H1 (cell line): ENCODE measurements around the gene EPB41L5. TPM values are rescaled to one million over a fixed set of nuclear protein-coding genes. Genes with fewer than 3 reads are reported as not detected.

Experiments used
- CTCF ChIA-PET: fragments of 300-600 bp; sonication (Branson Sonifier 250); formaldehyde crosslinking; loops from one replicate; lab custom pipeline; 2021; ENCODE audit not compliant: partially characterized antibody; lab: Charles Lee
- POLR2A ChIA-PET: fragments of 300-600 bp; sonication (Branson Sonifier 250); formaldehyde crosslinking; loops from one replicate; lab custom pipeline; 2021; ENCODE audit warnings: inconsistent platforms; ENCODE audit not compliant: partially characterized antibody; lab: Charles Lee
- DNase-seq, 2 experiments: peaks; one replicate each; pipeline versions ENCODE4 v3.0.0 to v3.0.0-alpha.2; 2010 to 2022; ENCODE audit warnings: low spot score in 2 of 2, low read depth in 1 of 2, mixed read lengths in 1 of 2
- FAIRE-seq: peaks from 2 replicates; lab custom pipeline; 2011; peaks lifted over from hg19 to GRCh38; lab: Jason Lieb, UNC
- H2AFZ ChIP-seq: 2 replicates; pipeline ENCODE4 v1.8.1; 2012; ENCODE audit warnings: low read length, inconsistent platforms
- H2AK5ac ChIP-seq: 2 replicates; pipeline ENCODE4 v1.6.1; 2013; ENCODE audit warnings: low read depth, low read length
- H2BK120ac ChIP-seq: replicated peaks from 2 replicates; pipeline ENCODE3; 2013; ENCODE audit warnings: low read depth, low read length, inconsistent platforms
- H2BK12ac ChIP-seq: 2 replicates; pipeline ENCODE4 v1.6.1; 2013; ENCODE audit warnings: low read depth, low read length
- H2BK15ac ChIP-seq: 2 replicates; pipeline ENCODE4 v1.6.1; 2013; ENCODE audit warnings: low read length
- H2BK20ac ChIP-seq: 2 replicates; pipeline ENCODE4 v1.6.1; 2013; ENCODE audit warnings: low read length
- H2BK5ac ChIP-seq: 2 replicates; pipeline ENCODE4 v1.6.1; 2013; ENCODE audit warnings: low read depth, low read length
- H3K14ac ChIP-seq: 2 replicates; pipeline ENCODE4 v1.6.1; 2013; ENCODE audit warnings: inconsistent platforms; ENCODE audit not compliant: insufficient read length
- H3K18ac ChIP-seq: 2 replicates; pipeline ENCODE4 v1.6.1; 2013; ENCODE audit warnings: low read length; ENCODE audit errors: extremely low read depth
- H3K23ac ChIP-seq: 2 replicates; pipeline ENCODE4 v1.6.1; 2013; ENCODE audit warnings: inconsistent platforms; ENCODE audit not compliant: insufficient read length
- H3K23me2 ChIP-seq: 2 replicates; pipeline ENCODE4 v1.6.1; 2013; ENCODE audit warnings: low read depth, low read length
- H3K27ac ChIP-seq: 2 replicates; pipeline ENCODE4 v1.6.1; 2011; ENCODE audit warnings: low read depth, low read length, inconsistent platforms
- H3K27me3 ChIP-seq, 4 experiments: replicated peaks in 1 of 4; 1 replicate in 1 of 4; 2 replicates in 3 of 4; pipeline versions ENCODE4 v1.6.1 to v1.8.1; 2011 to 2013; ENCODE audit warnings: low read length in 3 of 4, mild to moderate bottlenecking in 3 of 4, inconsistent platforms in 2 of 4, mixed read lengths in 2 of 4, moderate library complexity in 1 of 4; ENCODE audit not compliant: control insufficient read depth in 3 of 4, insufficient read depth in 3 of 4; ENCODE audit errors: extremely low read depth in 1 of 4
- H3K36me3 ChIP-seq, 4 experiments: 2 replicates each; pipeline versions ENCODE4 v1.6.1 to v1.8.1; 2011 to 2013; ENCODE audit warnings: mild to moderate bottlenecking in 4 of 4, low read length in 3 of 4, moderate library complexity in 2 of 4, control low read depth in 1 of 4, inconsistent platforms in 1 of 4; ENCODE audit not compliant: insufficient read depth in 4 of 4, control insufficient read depth in 2 of 4
- H3K4ac ChIP-seq: replicated peaks from 2 replicates; pipeline ENCODE3; 2013; ENCODE audit warnings: low read length, low read depth, mixed read lengths, inconsistent platforms; ENCODE audit not compliant: insufficient read length
- H3K4me1 ChIP-seq, 4 experiments: replicated peaks in 1 of 4; 1 replicate in 1 of 4; 2 replicates in 3 of 4; pipeline versions ENCODE4 v1.6.1 to v1.8.1; 2011 to 2013; ENCODE audit warnings: low read length in 3 of 4, inconsistent platforms in 2 of 4, mixed read lengths in 1 of 4; ENCODE audit not compliant: insufficient read depth in 4 of 4, control insufficient read depth in 3 of 4
- H3K4me2 ChIP-seq, 2 experiments: 2 replicates each; pipeline versions ENCODE4 v1.6.1 to v1.8.1; 2011 to 2013; ENCODE audit warnings: low read depth in 2 of 2, low read length in 2 of 2, control low read depth in 1 of 2, inconsistent platforms in 1 of 2, mild to moderate bottlenecking in 1 of 2; ENCODE audit not compliant: insufficient read depth in 1 of 2
- H3K4me3 ChIP-seq, 4 experiments: fragments of 200-600, 300-600 bp in 1 of 4; sonication (generic), shearing (Covaris generic), sonication (Bioruptor Twin) in 1 of 4; 2 replicates each; pipeline versions ENCODE4 v1.5.1 to v1.8.1; 2011 to 2016; ENCODE audit warnings: low read length in 4 of 4, low read depth in 3 of 4, control low read depth in 2 of 4, inconsistent platforms in 2 of 4, mild to moderate bottlenecking in 2 of 4, mixed read lengths in 1 of 4, moderate library complexity in 1 of 4; ENCODE audit not compliant: insufficient read depth in 2 of 4; ENCODE audit errors: extremely low read depth in 1 of 4
- H3K56ac ChIP-seq: replicated peaks from 2 replicates; pipeline ENCODE3; 2013; ENCODE audit warnings: low read depth, mild to moderate bottlenecking, mixed read lengths, low read length, inconsistent platforms; ENCODE audit not compliant: insufficient read length
- H3K79me1 ChIP-seq: 2 replicates; pipeline ENCODE4 v1.6.1; 2013; ENCODE audit warnings: low read depth, low read length, control low read depth
- H3K79me2 ChIP-seq, 2 experiments: 2 replicates each; pipeline versions ENCODE4 v1.6.1 to v1.8.1; 2012 to 2013; ENCODE audit warnings: low read length in 2 of 2, mild to moderate bottlenecking in 2 of 2, inconsistent platforms in 1 of 2; ENCODE audit not compliant: insufficient read depth in 2 of 2, control insufficient read depth in 1 of 2
- H3K9ac ChIP-seq, 4 experiments: replicated peaks in 1 of 4; 1 replicate in 1 of 4; 2 replicates in 3 of 4; pipeline versions ENCODE4 v1.6.1 to v1.8.1; 2011 to 2013; ENCODE audit warnings: low read depth in 3 of 4, low read length in 3 of 4, control low read depth in 2 of 4, mild to moderate bottlenecking in 2 of 4, moderate library complexity in 2 of 4, inconsistent platforms in 1 of 4; ENCODE audit errors: extremely low read depth in 1 of 4
- H3K9me3 ChIP-seq, 2 experiments: 2 replicates each; pipeline versions ENCODE4 v1.6.1 to v1.8.1; 2012 to 2013; ENCODE audit warnings: mild to moderate bottlenecking in 2 of 2, moderate library complexity in 2 of 2, control low read depth in 1 of 2, inconsistent platforms in 1 of 2, low read depth in 1 of 2, low read length in 1 of 2, mixed read lengths in 1 of 2; ENCODE audit not compliant: insufficient read depth in 2 of 2
- H4K20me1 ChIP-seq, 2 experiments: replicated peaks in 1 of 2; 2 replicates each; pipeline versions ENCODE3 to v1.8.1; 2011 to 2013; ENCODE audit warnings: inconsistent platforms in 2 of 2, low read length in 2 of 2, mild to moderate bottlenecking in 1 of 2; ENCODE audit not compliant: insufficient read depth in 2 of 2, control insufficient read depth in 1 of 2
- H4K5ac ChIP-seq: 2 replicates; pipeline ENCODE4 v1.6.1; 2013; ENCODE audit warnings: low read length, low read depth, mixed read lengths, inconsistent platforms; ENCODE audit not compliant: insufficient read length
- H4K8ac ChIP-seq: 2 replicates; pipeline ENCODE4 v1.8.0; 2013; ENCODE audit warnings: mild to moderate bottlenecking, moderate library complexity, low read length, inconsistent platforms; ENCODE audit not compliant: insufficient read depth; ENCODE audit errors: extremely low read depth
- H4K91ac ChIP-seq: replicated peaks from 2 replicates; pipeline ENCODE3; 2013; ENCODE audit warnings: low read length, mixed read lengths, inconsistent platforms; ENCODE audit not compliant: insufficient read length
- BACH1 ChIP-seq: IDR thresholded peaks from 2 replicates; pipeline ENCODE4 v1.6.1; 2012; ENCODE audit warnings: low read length, improper control_type of control experiment
- CBX5 ChIP-seq: fragments of 300-800, 300-1000 bp; sonication (generic); IDR thresholded peaks from 2 replicates; pipeline ENCODE4 v1.7.1; 2016; ENCODE audit warnings: antibody characterized with exemption, low read length, low read depth
- CBX8 ChIP-seq: fragments of 300-800, 300-1000 bp; sonication (generic); IDR thresholded peaks from 2 replicates; pipeline ENCODE4 v1.7.1; 2016; ENCODE audit warnings: low read depth, low read length, borderline replicate concordance
- CTBP2 ChIP-seq: IDR thresholded peaks from 2 replicates; pipeline ENCODE4 v1.7.0; 2011; ENCODE audit warnings: borderline replicate concordance, mild to moderate bottlenecking, moderate library complexity, mixed read lengths, low read length; ENCODE audit not compliant: insufficient read depth, insufficient read length
- EP300 ChIP-seq, 2 experiments: IDR thresholded peaks; 1 replicate in 1 of 2; 2 replicates in 1 of 2; pipeline ENCODE4 v1.6.1; 2011 to 2012; ENCODE audit warnings: low read depth in 2 of 2, low read length in 2 of 2, mild to moderate bottlenecking in 2 of 2, borderline replicate concordance in 1 of 2, inconsistent platforms in 1 of 2, moderate library complexity in 1 of 2
- HDAC2 ChIP-seq, 2 experiments: fragments of 300-600 bp in 1 of 2; sonication (generic) in 1 of 2; IDR thresholded peaks; 2 replicates each; pipeline ENCODE4 v1.6.1; 2011 to 2012; ENCODE audit warnings: low read depth in 2 of 2, low read length in 2 of 2, mild to moderate bottlenecking in 2 of 2, moderate library complexity in 2 of 2, borderline replicate concordance in 1 of 2, inconsistent platforms in 1 of 2
- NRF1 ChIP-seq: IDR thresholded peaks from 2 replicates; pipeline ENCODE4 v1.6.1; 2011; ENCODE audit warnings: mild to moderate bottlenecking, low read depth, low read length, improper control_type of control experiment
- SAP30 ChIP-seq: fragments of 300-600 bp; sonication (generic); IDR thresholded peaks from 2 replicates; pipeline ENCODE4 v1.7.1; 2012; ENCODE audit warnings: low read length, moderate library complexity, mild to moderate bottlenecking, inconsistent platforms; ENCODE audit not compliant: insufficient read depth, insufficient replicate concordance
- SP2 ChIP-seq: IDR thresholded peaks from 2 replicates; pipeline ENCODE4 v1.6.1; 2012; ENCODE audit warnings: mild to moderate bottlenecking, low read length, inconsistent platforms
- SP4 ChIP-seq: IDR thresholded peaks from 2 replicates; pipeline ENCODE4 v1.6.1; 2012; ENCODE audit warnings: low read length, inconsistent platforms
- SRF ChIP-seq: IDR thresholded peaks from 2 replicates; pipeline ENCODE4 v1.6.1; 2011; ENCODE audit warnings: mild to moderate bottlenecking, low read depth, low read length, moderate library complexity
- WGBS, 2 experiments: shearing (Covaris generic) in 1 of 2; methylation state at CpG; one replicate each; pipeline versions ENCODE4 v1.1.6 to v1.1.7; 2013 to 2015; ENCODE audit warnings: low lambda C conversion rate in 2 of 2, mixed read lengths in 2 of 2, inconsistent platforms in 1 of 2, low coverage in 1 of 2, missing lambda C conversion rate in 1 of 2; ENCODE audit not compliant: insufficient replicate concordance in 2 of 2, insufficient coverage in 1 of 2, insufficient read length in 1 of 2; ENCODE audit errors: extremely low coverage in 1 of 2, missing lambda C conversion rate in 1 of 2; 5-methylcytosine and 5-hydroxymethylcytosine counted together
- polyA plus RNA-seq, 7 experiments: library from polyadenylated mRNA; depleted of rRNA in 3 of 7; stranded (reverse) in 5 of 7; unstranded in 2 of 7; fragments of >200 nt in 5 of 7; fragments of 200-250 nt in 2 of 7; gene quantifications; 1 replicate in 5 of 7; 2 replicates in 1 of 7; 4 replicates in 1 of 7; pipeline versions ENCODE4 v1.2.1 to v1.2.3, GENCODE V29; 2011 to 2013; ENCODE audit warnings: missing spikeins in 2 of 7, mixed read lengths in 2 of 7
- total RNA-seq: library from RNA; stranded (reverse); fragmentation: NEBNext Ultra II Directional; extraction: Animal tissue kit (Norgen Biotek cat#: 25700); gene quantifications from 2 replicates; pipeline ENCODE4 v1.2.1, GENCODE V29; 2021

Gene EPB41L5
- total and polyA plus RNA-seq, 2 of the 8 experiments (the other 6 are each of a cell fraction or from before 2014, with no cell fraction given): 13.5 to 32.3 TPM

GRCh38 chr2:120204945-120205670 lies 192.2 kb downstream of the EPB41L5 start:
- H3K23ac ChIP-seq: no peak overlapping the region
- no peaks in the 10 kb centered on the region for H3K36me3 ChIP-seq
- no peak overlapping the region for H2BK20ac ChIP-seq
- H3K14ac ChIP-seq: no peak overlapping the region
- no peak overlapping the region for H3K9ac ChIP-seq
- no peaks in the 10 kb centered on the region for H3K27me3 ChIP-seq
- H2BK12ac ChIP-seq: no peak overlapping the region
- H3K4ac ChIP-seq: no peak overlapping the region
- ChIA-PET POLR2A (no interaction called here), CTCF (interaction anchor here (0.9 to 2.6 kb wide), 12 partner anchors 9 to 927 kb away, joined by 3 to 16 read pairs (median 4); no protein-coding TSS in a partner anchor)
- H3K79me2 ChIP-seq: no peaks in the 10 kb centered on the region
- no peaks in the 10 kb centered on the region for H3K9me3 ChIP-seq
- no peaks in the 10 kb centered on the region; a peak in 1 of 7 replicates for H3K4me1 ChIP-seq
- no peak overlapping the region for H4K5ac ChIP-seq
- 92% methylated on average over 12 of the region's 12 CpGs; no CpG with 5 or more reads in 1 of the 2 experiments for WGBS, 2 experiments
- H2AFZ ChIP-seq: no peak overlapping the region
- H2BK15ac ChIP-seq: no peak overlapping the region
- H3K18ac ChIP-seq: no peak overlapping the region
- H3K27ac ChIP-seq: no peak overlapping the region
- no peak overlapping the region for H3K4me3 ChIP-seq
- H3K23me2 ChIP-seq: no peaks in the 10 kb centered on the region
- H3K79me1 ChIP-seq: no peaks in the 10 kb centered on the region
- no peak overlapping the region for H2BK120ac ChIP-seq
- no peak overlapping the region for H3K56ac ChIP-seq
- no peak for DNase-seq
- H4K20me1 ChIP-seq: peaks cover 0 to 2% of the 10 kb centered on the region in 2 experiments
- no peak overlapping the region for H2BK5ac ChIP-seq
- no peak overlapping the region for H2AK5ac ChIP-seq
- FAIRE-seq: no peak
- H3K4me2 ChIP-seq: no peak overlapping the region
- H4K8ac ChIP-seq: no peak overlapping the region
- TF ChIP-seq CTBP2 (no peak), SRF (no peak), CBX5 (no peak), HDAC2 (IDR thresholded peaks at IDR 0.05; ENCODE audit: borderline replicate concordance in 1 of 2, low read depth in 2 of 2, low read length in 2 of 2) (no peak), EP300 (IDR thresholded peaks at IDR 0.05; ENCODE audit: borderline replicate concordance in 1 of 2, low read depth in 2 of 2, low read length in 2 of 2) (no peak), CBX8 (no peak), SAP30 (no peak), NRF1 (no peak), BACH1 (no peak), SP4 (no peak), SP2 (no peak)
- H4K91ac ChIP-seq: no peak overlapping the region
